Lower lobe of right lung (tissue), 2 donors: Measurements from ENCODE around the gene UBE2G2. TPM values are rescaled to one million over a fixed set of nuclear protein-coding genes. Genes with fewer than 3 reads are reported as not detected.

Experiments
- ATAC-seq, 2 donors: fragments of 200-7000 bp; cut with Tn5 transposase; one replicate each; pipeline ENCODE4 v1.9.1; 2020 to 2022; ENCODE audit warnings: mild to moderate bottlenecking in 2 of 2, moderate library complexity in 2 of 2
- DNase-seq: peaks from one replicate; pipeline ENCODE4 v3.0.0-alpha.2; 2020
- H3K27ac ChIP-seq: fragments of 200-600 bp; one replicate; pipeline ENCODE4 v1.8.0; 2022
- H3K27me3 ChIP-seq: fragments of 200-600 bp; one replicate; pipeline ENCODE4 v1.8.0; 2022; ENCODE audit warnings: low read depth
- H3K36me3 ChIP-seq: fragments of 200-600 bp; one replicate; pipeline ENCODE4 v1.8.0; 2022; ENCODE audit warnings: mild to moderate bottlenecking
- H3K4me1 ChIP-seq: fragments of 200-600 bp; one replicate; pipeline ENCODE4 v1.8.0; 2022
- H3K4me3 ChIP-seq: fragments of 200-600 bp; one replicate; pipeline ENCODE4 v1.8.0; 2022; ENCODE audit warnings: mild to moderate bottlenecking
- H3K9me3 ChIP-seq: fragments of 200-600 bp; one replicate; pipeline ENCODE4 v1.8.0; 2022
- CTCF ChIP-seq: fragments of 200-600 bp; IDR thresholded peaks from one replicate; pipeline ENCODE4 v1.8.0; 2022; ENCODE audit warnings: antibody characterized with exemption, mild to moderate bottlenecking
- intact Hi-C: fragments of 100-400 bp; cut with DNase I; formaldehyde crosslinking; loops from one replicate; pipeline ENCODE4 v1.11.0; 2022
- total RNA-seq: library from RNA; stranded (reverse); fragmentation: NEBNext Ultra II Directional; extraction: Animal tissue kit (Norgen Biotek cat#: 25700); gene quantifications from one replicate; pipeline ENCODE4 v1.2.1, GENCODE V29; 2021
- donor health status: DM: no; HTN: yes; CAD: no; lungs with severe emphysema.

The UBE2G2 gene
- total RNA-seq, 1 donor from 2014 or later: 76.9 TPM

DNA sequence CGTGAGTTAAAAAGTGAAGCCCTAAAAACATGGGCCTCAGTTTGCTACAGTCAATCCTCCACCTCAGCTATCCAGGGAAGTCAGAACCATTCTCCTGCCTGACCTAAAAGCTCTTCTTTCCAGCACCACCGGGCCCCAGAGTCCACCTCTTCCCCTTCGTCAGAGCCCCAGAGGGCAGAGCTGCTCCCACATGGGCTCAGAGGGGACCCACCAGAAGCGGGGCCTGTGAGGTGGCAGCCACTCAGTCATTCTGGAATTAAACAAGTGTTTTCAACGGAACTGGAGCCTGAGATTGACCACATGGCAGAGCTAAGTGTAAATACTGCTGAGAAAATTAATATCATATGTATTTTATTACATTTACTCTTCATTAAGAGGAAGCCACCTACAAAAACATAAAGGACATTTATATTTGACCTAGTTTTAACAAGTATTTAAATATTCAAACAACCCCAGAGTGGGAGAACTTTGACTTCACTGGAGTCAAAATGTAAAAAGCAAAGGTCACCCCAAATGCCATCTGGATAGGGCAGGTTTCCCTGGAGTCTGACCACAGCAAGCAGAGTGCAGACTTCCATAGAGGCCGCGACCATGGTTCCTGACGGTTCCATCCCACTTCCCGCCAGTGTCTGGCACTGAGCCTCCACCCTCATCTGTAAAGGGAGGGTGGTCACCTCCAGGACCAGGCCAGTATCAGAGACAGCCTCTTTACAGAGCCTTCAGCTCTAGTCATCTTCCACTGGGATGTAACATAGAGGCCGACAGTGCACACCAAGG lies 14.4 kb upstream of the UBE2G2 start:
- Histone ChIP-seq H3K9me3 (no peaks in the 10 kb centered on the region), H3K27me3 (no peaks in the 10 kb centered on the region), H3K27ac (no peak overlapping the region), H3K36me3 (peaks cover 19% of the 10 kb centered on the region), H3K4me1 (peaks cover 38% of the 10 kb centered on the region), H3K4me3 (no peak overlapping the region)
- intact Hi-C loops: no loop called here
- no peak for ATAC-seq
- no peak for DNase-seq
- TF ChIP-seq CTCF: no peak

GRCh38 chr21:44815225-44815624 lies 13.6 kb upstream of the UBE2G2 start:
- DNase-seq (no peak), ATAC-seq (no peak)
- Histone ChIP-seq H3K27ac (no peak overlapping the region), H3K4me1 (peaks cover 38% of the 10 kb centered on the region), H3K4me3 (no peak overlapping the region), H3K36me3 (peaks cover 23% of the 10 kb centered on the region), H3K27me3 (no peaks in the 10 kb centered on the region), H3K9me3 (no peaks in the 10 kb centered on the region)
- TF ChIP-seq CTCF: no peak
- intact Hi-C loops: no loop called here

- DNase-seq (no peak), ATAC-seq (no peak)
- Histone ChIP-seq H3K9me3 (no peaks in the 10 kb centered on the region), H3K27ac (no peak overlapping the region), H3K36me3 (peaks cover 30% of the 10 kb centered on the region), H3K4me1 (peaks cover 38% of the 10 kb centered on the region), H3K4me3 (no peak overlapping the region), H3K27me3 (no peaks in the 10 kb centered on the region)
- no peak for TF ChIP-seq CTCF
- intact Hi-C loops: no loop called here
Observed at GRCh38 chr21:44814498-44815023, 12.9 kb upstream of the UBE2G2 start.

DNA sequence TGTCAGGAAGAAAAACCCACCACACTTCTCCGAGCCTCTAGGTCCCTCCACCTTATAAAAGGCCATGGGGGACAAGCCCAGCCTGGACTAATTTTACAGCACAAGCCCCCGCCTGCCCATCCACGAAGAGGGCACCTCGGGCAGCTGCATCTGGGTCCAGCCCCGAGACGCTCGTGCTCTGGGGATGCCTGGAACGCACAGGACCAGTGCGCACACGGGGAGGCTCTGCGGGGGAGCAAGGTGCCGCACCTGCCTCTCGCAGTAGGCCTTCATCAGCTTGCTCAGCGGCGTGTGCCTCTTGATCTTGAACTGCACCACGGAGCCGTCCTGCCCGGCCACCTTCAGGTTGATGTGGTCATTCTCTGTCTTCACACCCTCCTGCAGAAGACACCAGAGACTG lies 12.1 kb upstream of the UBE2G2 start:
- no peak for TF ChIP-seq CTCF

GRCh38 chr21:44813149-44813548 lies 11.5 kb upstream of the UBE2G2 start:
- intact Hi-C loops: no loop called here
- no peaks in the 10 kb centered on the region for H3K27me3 ChIP-seq

More for the DNA sequence above, 12.1 kb upstream of the UBE2G2 start:
- ATAC-seq (no peak), DNase-seq (no peak)
- Histone ChIP-seq H3K4me3 (no peak overlapping the region), H3K4me1 (peaks cover 32% of the 10 kb centered on the region), H3K36me3 (peaks cover 38% of the 10 kb centered on the region), H3K9me3 (no peaks in the 10 kb centered on the region), H3K27me3 (no peaks in the 10 kb centered on the region), H3K27ac (no peak overlapping the region)
- intact Hi-C loops: no loop called here

More at GRCh38 chr21:44813149-44813548, 11.5 kb upstream of the UBE2G2 start:
- Histone ChIP-seq H3K4me3 (no peak overlapping the region), H3K27ac (no peak overlapping the region), H3K4me1 (peaks cover 27% of the 10 kb centered on the region), H3K36me3 (peaks cover 44% of the 10 kb centered on the region), H3K9me3 (no peaks in the 10 kb centered on the region)
- no peak for TF ChIP-seq CTCF
- DNase-seq: no peak
- ATAC-seq: no peak
